ENCODE results near the gene RFWD3.

RFWD3 gene

DNA sequence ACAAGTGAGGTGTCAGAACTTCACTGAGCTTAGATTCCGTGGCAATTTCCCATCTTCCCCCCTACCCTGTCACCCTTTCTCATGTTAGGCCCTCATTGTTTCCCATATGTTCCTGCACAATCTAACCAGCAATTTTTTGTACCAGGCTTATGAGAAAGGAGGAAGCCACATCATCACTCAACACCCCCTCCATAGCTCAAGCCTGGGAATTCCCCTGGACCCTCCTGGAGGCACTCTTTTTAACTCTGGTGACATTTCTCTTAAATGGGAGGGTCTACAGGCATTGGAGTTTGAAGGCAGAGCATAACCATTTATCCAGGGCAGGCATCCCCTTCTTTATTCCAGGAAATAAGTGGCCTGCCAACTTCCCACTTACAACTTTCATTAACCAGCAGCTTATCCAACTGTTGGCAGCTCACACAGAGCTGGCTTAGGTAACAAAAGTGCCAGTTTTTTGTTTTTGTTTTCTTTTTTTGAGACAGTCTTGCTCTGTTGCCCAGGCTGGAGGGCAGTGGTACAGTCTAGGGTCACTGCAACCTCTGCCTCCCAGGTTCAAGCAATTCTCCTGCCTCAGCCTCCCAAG lies 49.4 kb downstream of the RFWD3 start:
- DNase-seq, result no peak

DNA sequence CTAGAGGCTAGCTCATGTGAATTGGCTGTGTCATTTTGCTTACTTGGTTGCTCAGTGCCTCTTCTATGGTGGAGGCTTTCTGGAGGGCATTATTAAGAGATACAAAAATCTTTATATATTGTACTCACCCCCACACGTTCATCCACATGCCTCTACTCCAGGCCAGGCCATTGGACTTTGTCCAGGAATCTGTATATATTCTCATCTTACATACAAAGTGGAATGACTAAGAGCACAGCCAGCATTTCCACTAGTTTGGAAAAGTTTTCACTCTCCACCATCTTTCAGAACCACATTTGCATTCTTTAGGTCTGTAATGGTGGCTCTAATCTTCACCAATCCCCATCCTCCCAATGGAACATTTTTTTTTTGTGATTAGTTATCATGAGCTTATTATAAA lies 55.0 kb downstream of the RFWD3 start:
- DNase-seq, result no peak

DNA sequence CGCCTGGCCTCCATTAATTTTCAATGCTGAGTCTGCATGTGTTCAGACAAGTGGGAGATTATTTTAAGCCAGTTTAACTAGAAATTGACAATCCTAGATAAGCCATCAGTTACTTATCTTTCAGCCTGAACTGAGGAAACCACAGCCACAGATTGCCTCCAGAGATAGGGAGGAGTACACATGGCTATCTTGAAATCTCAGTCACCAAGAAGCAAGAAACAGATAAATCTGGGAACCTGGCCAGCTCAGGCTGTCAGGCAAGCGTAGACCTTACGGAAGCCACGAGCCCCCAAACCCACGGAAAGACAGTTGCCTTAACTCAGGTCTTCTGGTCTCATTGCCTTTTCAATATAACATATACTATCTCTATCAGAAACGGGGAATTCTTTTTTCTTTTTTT lies 57.7 kb downstream of the RFWD3 start:
- peak; percentile 14 for DNase-seq

DNA sequence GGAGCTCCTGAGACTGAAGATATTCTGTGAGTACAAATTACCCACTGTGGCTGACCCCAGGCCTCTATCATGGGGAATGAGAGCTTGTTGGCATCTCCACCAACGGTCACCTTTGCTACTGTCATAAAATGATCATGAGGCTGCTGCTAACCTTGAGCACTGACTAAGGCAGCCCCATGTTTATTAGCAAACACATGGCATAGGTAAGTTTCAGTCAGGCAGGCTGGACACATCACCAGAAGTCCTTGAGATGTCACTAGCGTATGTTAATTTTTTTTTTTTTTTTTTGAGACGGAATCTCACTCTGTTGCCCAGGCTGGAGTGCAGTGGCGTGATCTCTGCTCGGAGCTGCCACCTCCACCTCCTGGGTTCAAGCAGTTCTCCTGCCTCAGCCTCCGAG lies 58.3 kb downstream of the RFWD3 start:
- no peak for DNase-seq

GRCh38 chr16:74607962-74608356 lies 58.7 kb downstream of the RFWD3 start:
- no peak for DNase-seq

GRCh38 chr16:74607310-74607961 lies 59.2 kb downstream of the RFWD3 start:
- no peak for DNase-seq

GRCh38 chr16:74606521-74607309 lies 60.0 kb downstream of the RFWD3 start, which contains the start of gene GLG1:
Gene GLG1, minus strand, starts transcription at chr16:74607114. Its CDS starts 20 bp downstream, at chr16:74607094.
- DNase-seq, result peak; percentile 91

GRCh38 chr16:74605746-74606520 lies 60.7 kb downstream of the RFWD3 start:
- no peak for DNase-seq

GRCh38 chr16:74605332-74605731 lies 61.3 kb downstream of the RFWD3 start:
- DNase-seq, result no peak

DNA sequence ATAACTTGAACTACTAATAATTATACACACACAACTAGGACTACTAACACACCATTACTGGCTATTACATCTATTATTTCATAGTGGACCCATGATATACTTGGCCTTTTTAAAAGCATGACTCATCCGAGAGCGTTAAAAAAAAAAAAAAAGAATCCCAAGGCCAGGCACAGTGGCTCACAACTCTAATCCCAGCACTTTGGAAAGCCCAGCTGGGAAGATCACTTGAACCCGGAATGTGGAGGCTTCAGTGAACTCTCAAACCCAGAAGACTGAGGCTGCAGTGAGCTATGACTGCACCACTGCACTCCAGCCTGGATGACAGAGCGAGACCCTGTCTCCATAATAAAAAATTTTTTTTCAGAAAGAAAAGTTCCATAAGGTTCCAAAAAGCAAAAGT lies 62.8 kb downstream of the RFWD3 start:
- DNase-seq, result no peak

GRCh38 chr16:74601126-74601871 lies 65.4 kb downstream of the RFWD3 start:
- DNase-seq, result peak; percentile 42

- no peak for DNase-seq
These were observed 70.1 kb downstream of the RFWD3 start for GRCh38 chr16:74596586-74596985.

DNA sequence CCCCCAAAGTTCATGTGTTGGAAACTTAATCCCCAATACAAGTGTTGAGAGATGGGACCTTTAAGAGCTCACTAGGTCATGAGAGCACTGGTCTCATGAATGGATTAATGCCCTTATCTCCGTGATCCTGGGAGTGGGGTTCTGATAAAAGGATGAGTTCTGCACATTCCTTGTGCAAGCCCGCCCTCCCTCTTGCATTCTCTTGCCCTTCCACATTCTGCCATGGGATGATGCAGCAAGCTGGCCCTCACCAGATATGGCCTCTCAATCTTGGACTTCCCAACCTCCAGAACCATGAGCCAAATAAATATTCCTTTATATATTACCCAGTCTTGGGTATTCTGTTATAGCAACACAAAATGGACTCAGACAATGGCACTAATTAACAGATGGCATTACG lies 73.8 kb downstream of the RFWD3 start:
- no peak for DNase-seq

DNA sequence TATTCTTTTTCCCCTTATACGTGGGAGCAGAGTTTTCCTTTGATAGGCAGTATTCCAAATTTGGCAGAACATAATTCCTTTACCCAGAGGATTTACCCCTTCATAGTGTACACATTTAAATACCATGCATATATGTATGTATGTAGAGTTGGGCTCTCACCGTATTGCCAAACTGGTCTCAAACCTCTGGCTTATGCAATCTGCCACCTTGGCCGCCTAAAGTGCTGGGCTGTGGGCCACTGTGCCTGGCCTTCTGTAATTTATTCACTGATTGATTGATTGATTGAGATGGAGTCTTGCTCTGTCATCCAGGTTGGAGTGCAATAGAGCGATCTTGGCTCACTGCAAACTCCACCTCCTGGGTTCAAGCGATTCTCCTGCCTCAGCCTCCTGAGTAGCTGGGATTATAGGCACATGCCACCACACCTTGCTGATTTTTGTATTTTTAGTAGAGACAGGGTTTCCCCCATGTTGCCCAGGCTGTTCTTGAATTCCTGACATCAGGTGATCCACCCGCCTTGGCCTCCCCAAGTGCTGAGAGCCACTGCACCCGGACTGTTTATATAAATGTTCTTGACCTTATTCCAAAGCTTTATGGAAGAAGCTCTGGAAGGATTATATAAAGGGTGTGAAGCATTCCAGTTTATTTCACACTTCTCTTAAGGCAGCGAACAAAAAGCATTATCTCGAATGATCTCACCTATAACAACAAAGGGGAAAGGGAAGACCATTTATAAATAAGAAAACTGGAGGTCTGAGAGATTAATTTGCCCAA lies 74.6 kb downstream of the RFWD3 start:
- no peak for DNase-seq

DNA sequence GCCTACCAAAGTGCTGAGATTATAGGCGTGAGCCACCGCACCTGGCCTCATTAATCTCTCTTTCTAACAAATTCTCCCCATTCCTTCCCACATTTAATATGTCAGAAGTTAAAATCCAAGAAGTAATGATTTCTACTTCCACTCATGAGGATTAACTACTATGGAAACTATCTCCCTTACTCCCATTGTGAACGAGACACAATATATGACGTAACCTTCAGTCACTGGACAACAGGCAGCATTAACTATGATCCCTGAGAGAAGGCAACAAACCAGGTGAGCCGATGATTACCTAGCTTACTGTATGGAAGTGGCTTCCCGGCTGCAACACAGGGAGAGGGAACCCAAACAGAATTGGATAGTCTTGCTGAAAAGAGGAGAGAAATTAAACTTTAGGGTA lies 79.7 kb downstream of the RFWD3 start:
- DNase-seq, result no peak

- no peak for DNase-seq
These were observed 80.7 kb downstream of the RFWD3 start for GRCh38 chr16:74585846-74586443.

DNA sequence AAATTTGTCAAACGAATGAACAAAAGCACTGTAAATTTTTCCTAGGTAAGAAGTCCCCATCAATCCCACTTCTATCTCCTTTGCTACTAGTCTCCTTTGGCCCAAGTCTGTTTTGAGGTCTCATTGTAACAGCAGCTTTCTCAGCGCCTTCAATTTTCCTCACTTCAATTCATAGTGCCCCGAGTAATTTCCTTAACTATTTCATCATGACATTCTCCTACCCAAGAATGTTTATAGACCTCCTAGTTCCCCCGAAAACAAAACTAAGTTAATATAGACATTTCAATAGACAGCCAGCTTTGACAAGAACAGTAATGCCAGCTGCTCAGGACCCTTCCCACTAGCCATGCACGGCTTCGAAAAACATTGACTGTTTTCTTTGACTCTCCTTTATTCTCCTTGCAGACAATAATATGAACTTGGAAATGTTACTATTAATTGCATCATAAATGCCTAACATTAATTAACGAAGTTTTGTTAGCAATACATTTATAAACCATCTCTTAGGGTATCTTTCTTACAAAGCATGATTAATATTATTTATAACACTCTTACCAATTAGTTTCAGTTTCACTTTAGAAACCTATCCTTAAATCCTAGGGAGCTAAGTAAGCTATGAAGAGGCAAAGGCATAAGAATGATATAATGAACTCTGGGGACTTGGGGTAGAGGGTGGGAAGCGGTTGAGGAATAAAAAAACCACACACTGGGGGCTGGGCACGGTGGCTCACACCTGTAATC lies 82.6 kb downstream of the RFWD3 start:
- DNase-seq, result no peak

GRCh38 chr16:74582970-74583369 lies 83.7 kb downstream of the RFWD3 start:
- DNase-seq, result no peak

GRCh38 chr16:74580833-74581232 lies 85.8 kb downstream of the RFWD3 start:
- DNase-seq, result no peak

- no peak for DNase-seq
These were observed 87.8 kb downstream of the RFWD3 start for GRCh38 chr16:74578838-74579237.

DNA sequence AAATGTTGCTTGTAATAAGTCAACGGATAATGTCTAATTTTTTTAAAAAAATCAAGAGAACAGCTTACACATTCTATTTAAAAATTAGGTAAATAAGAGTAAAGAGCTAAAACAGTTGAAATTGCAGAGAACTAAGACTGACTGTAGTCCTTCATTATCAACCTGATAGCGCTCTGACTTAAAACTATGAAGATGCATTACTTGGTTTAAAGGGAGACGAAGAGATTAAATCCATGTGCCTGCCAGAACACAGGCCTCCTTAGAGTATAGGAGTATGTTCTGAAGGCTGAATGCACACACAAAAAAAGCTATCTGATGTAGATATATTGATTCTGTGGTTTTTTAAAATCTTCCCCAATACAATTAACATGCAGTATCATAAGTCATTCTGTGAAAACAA lies 88.2 kb downstream of the RFWD3 start:
- DNase-seq, result no peak

All from stimulated activated naive CD4-positive, alpha-beta T cell treated with Interleukin-2 at 50 U/mL for 16 hours (primary cell).